Ovary (tissue), 3 donors: ENCODE data around the gene NEUROD4.

Source experiments
- POLR2A ChIP-seq: fragments of 450-650 bp; IDR thresholded peaks from one replicate; pipeline ENCODE4 v1.6.1; 2017; ENCODE audit warnings: antibody characterized with exemption, mild to moderate bottlenecking, moderate library complexity
- TF ChIP-seq, protein P1 (sequence below), 3 donors: fragments of 450-650 bp in 2 of 3; fragments of 200-600 bp in 1 of 3; IDR thresholded peaks; one replicate each; pipeline versions ENCODE4 v1.5.1 to v1.8.0; 2016 to 2022; ENCODE audit warnings: antibody characterized with exemption in 3 of 3, mild to moderate bottlenecking in 1 of 3
- donor health status: DM: no; HTN: no; CAD: no.

DNA sequence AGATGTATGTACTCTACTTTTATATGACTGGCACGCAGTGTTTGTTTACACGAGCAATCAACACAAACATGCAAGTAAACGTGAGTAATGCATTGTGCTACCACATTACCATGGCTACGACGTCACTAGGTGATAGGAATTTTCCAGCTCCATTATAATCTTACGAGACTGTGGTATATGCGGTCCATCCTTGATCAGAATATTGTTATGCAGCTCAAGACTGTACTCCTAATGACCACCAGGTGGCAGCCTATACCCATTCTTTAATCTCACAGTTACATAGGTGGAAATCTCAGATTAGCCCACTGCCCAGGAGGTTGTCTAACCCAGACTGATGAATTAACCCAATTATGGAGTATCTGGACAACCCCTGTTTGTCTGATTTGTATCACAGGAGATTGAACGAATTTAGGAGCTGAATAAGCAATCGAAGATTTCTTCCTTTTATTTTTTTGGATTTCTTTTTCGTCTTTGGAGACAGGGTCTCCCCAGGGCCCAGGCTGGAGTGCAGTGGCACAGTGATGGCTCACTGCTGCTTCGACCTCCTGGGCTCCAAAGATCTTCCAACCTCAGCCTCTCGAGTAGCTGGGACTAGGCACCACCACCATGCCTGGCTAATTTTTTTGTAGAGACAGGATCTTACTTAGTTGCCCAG lies 26.5 kb upstream of the NEUROD4 start:
- TF ChIP-seq, protein P1, sequence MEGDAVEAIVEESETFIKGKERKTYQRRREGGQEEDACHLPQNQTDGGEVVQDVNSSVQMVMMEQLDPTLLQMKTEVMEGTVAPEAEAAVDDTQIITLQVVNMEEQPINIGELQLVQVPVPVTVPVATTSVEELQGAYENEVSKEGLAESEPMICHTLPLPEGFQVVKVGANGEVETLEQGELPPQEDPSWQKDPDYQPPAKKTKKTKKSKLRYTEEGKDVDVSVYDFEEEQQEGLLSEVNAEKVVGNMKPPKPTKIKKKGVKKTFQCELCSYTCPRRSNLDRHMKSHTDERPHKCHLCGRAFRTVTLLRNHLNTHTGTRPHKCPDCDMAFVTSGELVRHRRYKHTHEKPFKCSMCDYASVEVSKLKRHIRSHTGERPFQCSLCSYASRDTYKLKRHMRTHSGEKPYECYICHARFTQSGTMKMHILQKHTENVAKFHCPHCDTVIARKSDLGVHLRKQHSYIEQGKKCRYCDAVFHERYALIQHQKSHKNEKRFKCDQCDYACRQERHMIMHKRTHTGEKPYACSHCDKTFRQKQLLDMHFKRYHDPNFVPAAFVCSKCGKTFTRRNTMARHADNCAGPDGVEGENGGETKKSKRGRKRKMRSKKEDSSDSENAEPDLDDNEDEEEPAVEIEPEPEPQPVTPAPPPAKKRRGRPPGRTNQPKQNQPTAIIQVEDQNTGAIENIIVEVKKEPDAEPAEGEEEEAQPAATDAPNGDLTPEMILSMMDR (IDR thresholded peaks at IDR 0.05): peak; percentile 70 to 87 (median 73)
- no peak for TF ChIP-seq POLR2A
